Keratinocyte (primary cell): ENCODE data around the gene IGFN1. TPM values are rescaled to one million over a fixed set of nuclear protein-coding genes. Genes with fewer than 3 reads are reported as not detected.

ENCODE experiments used
- DNase-seq: peaks from one replicate; pipeline ENCODE4 v3.0.0-alpha.2; 2011; ENCODE audit warnings: low read depth, missing footprints, low spot score
- FAIRE-seq: peaks from 2 replicates; lab custom pipeline; 2011; peaks lifted over from hg19 to GRCh38; lab: Jason Lieb, UNC
- H2AFZ ChIP-seq: 2 replicates; pipeline ENCODE4 v1.6.0; 2012; ENCODE audit warnings: low read length, control low read depth, inconsistent platforms; ENCODE audit not compliant: control insufficient read depth
- H3K27ac ChIP-seq: 2 replicates; pipeline ENCODE4 v1.5.1; 2011; ENCODE audit warnings: low read length; ENCODE audit not compliant: control insufficient read depth, insufficient read depth
- H3K27me3 ChIP-seq: 3 replicates; pipeline ENCODE4 v1.6.0; 2011; ENCODE audit warnings: low read length; ENCODE audit not compliant: control insufficient read depth, insufficient read depth; ENCODE audit errors: extremely low read depth
- H3K36me3 ChIP-seq, 2 experiments: 2 replicates in 1 of 2; 3 replicates in 1 of 2; pipeline ENCODE4 v1.5.1; 2011; ENCODE audit warnings: low read length in 2 of 2, mild to moderate bottlenecking in 1 of 2; ENCODE audit not compliant: control insufficient read depth in 2 of 2, insufficient read depth in 2 of 2; ENCODE audit errors: extremely low read depth in 1 of 2
- H3K4me1 ChIP-seq: 3 replicates; pipeline ENCODE4 v1.5.1; 2011; ENCODE audit warnings: low read length; ENCODE audit not compliant: control insufficient read depth, insufficient read depth; ENCODE audit errors: extremely low read depth
- H3K4me2 ChIP-seq: 3 replicates; pipeline ENCODE4 v1.6.0; 2011; ENCODE audit warnings: low read depth, low read length; ENCODE audit not compliant: control insufficient read depth, insufficient read depth; ENCODE audit errors: extremely low read depth
- H3K4me3 ChIP-seq, 3 experiments: fragments of 200-600 bp in 1 of 3; sonication (generic) in 1 of 3; 2 replicates in 2 of 3; 3 replicates in 1 of 3; pipeline ENCODE4 v1.5.1; 2011 to 2016; ENCODE audit warnings: low read length in 3 of 3, mild to moderate bottlenecking in 3 of 3, control low read depth in 2 of 3, inconsistent platforms in 1 of 3, low read depth in 1 of 3, mixed read lengths in 1 of 3, mixed run types in 1 of 3, moderate library complexity in 1 of 3; ENCODE audit not compliant: control insufficient read depth in 2 of 3, insufficient read depth in 2 of 3; ENCODE audit errors: extremely low read depth in 1 of 3
- H3K79me2 ChIP-seq: 2 replicates; pipeline ENCODE4 v1.6.0; 2012; ENCODE audit warnings: low read length; ENCODE audit not compliant: control insufficient read depth, insufficient read depth
- H3K9ac ChIP-seq: 3 replicates; pipeline ENCODE4 v1.6.0; 2011; ENCODE audit warnings: low read length; ENCODE audit not compliant: control insufficient read depth, insufficient read depth; ENCODE audit errors: extremely low read depth
- H3K9me1 ChIP-seq: 3 replicates; pipeline ENCODE4 v1.6.0; 2011; ENCODE audit warnings: low read length; ENCODE audit not compliant: control insufficient read depth, insufficient read depth; ENCODE audit errors: extremely low read depth
- H3K9me3 ChIP-seq: 2 replicates; pipeline ENCODE4 v1.5.1; 2012; ENCODE audit warnings: low read depth, low read length; ENCODE audit not compliant: control insufficient read depth
- H4K20me1 ChIP-seq: 3 replicates; pipeline ENCODE4 v1.6.0; 2011; ENCODE audit warnings: low read length; ENCODE audit not compliant: control insufficient read depth, insufficient read depth; ENCODE audit errors: extremely low read depth
- CTCF ChIP-seq, 3 experiments: IDR thresholded peaks in 1 of 3; conservative IDR thresholded peaks in 1 of 3; optimal IDR thresholded peaks in 1 of 3; 2 replicates in 2 of 3; 3 replicates in 1 of 3; pipeline versions ENCODE3 to v1.5.1; 2011; ENCODE audit warnings: low read length in 3 of 3, mild to moderate bottlenecking in 3 of 3, moderate library complexity in 2 of 3, control low read depth in 1 of 3, inconsistent platforms in 1 of 3; ENCODE audit not compliant: insufficient read depth in 2 of 3; ENCODE audit errors: extremely low read depth in 1 of 3
- EZH2 ChIP-seq: IDR thresholded peaks from one replicate; pipeline ENCODE4 v1.6.1; 2012; ENCODE audit warnings: inconsistent platforms, mild to moderate bottlenecking, low read length, moderate library complexity
- dilution Hi-C: fragments of 300-500 bp; cut with MboI; formaldehyde crosslinking; loops from one replicate; pipeline ENCODE4 v1.7.0; 2020; ENCODE audit warnings: low sequenced_read_pairs; ENCODE audit not compliant: extremely low pct_ligation_motif_present
- polyA plus RNA-seq, 5 experiments: library from polyadenylated mRNA; depleted of rRNA in 3 of 5; stranded (reverse) in 3 of 5; stranded (forward) in 1 of 5; unstranded in 1 of 5; fragments of >200 nt; gene quantifications; 1 replicate in 1 of 5; 2 replicates in 3 of 5; 3 replicates in 1 of 5; pipeline versions ENCODE4 v1.2.1 to v1.2.3, GENCODE V29; 2011 to 2012; ENCODE audit warnings: missing spikeins in 2 of 5, low read depth in 1 of 5, low replicate concordance in 1 of 5

The IGFN1 gene
- polyA plus RNA-seq, 1 donor (not counting 4 experiments of a cell fraction or from before 2014, with no cell fraction given): not detected

GRCh38 chr1:201145816-201146215 lies 44.8 kb upstream of the IGFN1 start:
- H3K27me3 ChIP-seq: no peaks in the 10 kb centered on the region
- H3K79me2 ChIP-seq: no peaks in the 10 kb centered on the region
- dilution Hi-C loops: no loop called here
- no peak overlapping the region for H3K27ac ChIP-seq
- no peaks in the 10 kb centered on the region for H3K9me3 ChIP-seq
- no peak overlapping the region for H2AFZ ChIP-seq
- no peaks in the 10 kb centered on the region for H3K4me1 ChIP-seq
- TF ChIP-seq CTCF (optimal IDR thresholded peaks at IDR 0.05 in 1 of 3, IDR thresholded peaks at IDR 0.05 in 1 of 3, conservative IDR thresholded peaks at IDR 0.05 in 1 of 3; ENCODE audit: extremely low read depth in 1 of 3, insufficient read depth in 2 of 3, low read length in 3 of 3) (no peak), EZH2 (no peak)
- H4K20me1 ChIP-seq: no peaks in the 10 kb centered on the region
- H3K36me3 ChIP-seq: peaks cover 25 to 30% of the 10 kb centered on the region in 2 experiments
- H3K4me3 ChIP-seq: no peak overlapping the region
- DNase-seq (no peak), FAIRE-seq (no peak)
- H3K4me2 ChIP-seq: no peak overlapping the region
- no peak overlapping the region for H3K9ac ChIP-seq
- no peaks in the 10 kb centered on the region for H3K9me1 ChIP-seq

GRCh38 chr1:201146626-201147390 lies 43.8 kb upstream of the IGFN1 start:
- Histone ChIP-seq H3K79me2 (no peaks in the 10 kb centered on the region), H3K9me3 (no peaks in the 10 kb centered on the region), H3K9ac (no peak overlapping the region), H2AFZ (no peak overlapping the region), H3K27me3 (no peaks in the 10 kb centered on the region), H4K20me1 (no peaks in the 10 kb centered on the region), H3K4me3 (no peak overlapping the region), H3K9me1 (no peaks in the 10 kb centered on the region), H3K36me3 (peaks cover 25 to 30% of the 10 kb centered on the region in 2 experiments), H3K4me1 (no peaks in the 10 kb centered on the region), H3K4me2 (no peak overlapping the region), H3K27ac (no peak overlapping the region)
- DNase-seq: no peak
- TF ChIP-seq EZH2: no peak
- TF ChIP-seq CTCF (optimal IDR thresholded peaks at IDR 0.05 in 1 of 3, IDR thresholded peaks at IDR 0.05 in 1 of 3, conservative IDR thresholded peaks at IDR 0.05 in 1 of 3; ENCODE audit: extremely low read depth in 1 of 3, insufficient read depth in 2 of 3, low read length in 3 of 3): no peak
- dilution Hi-C loops: no loop called here
- FAIRE-seq: no peak
